HG03558 (cell line): ENCODE results near the gene BACH2.

Experiments used
- ATAC-seq: cut with Tn5 transposase; IDR thresholded peaks from one replicate; pipeline ENCODE4 v1.9.1; 2021; ENCODE audit warnings: moderate number of reproducible peaks; ENCODE audit not compliant: unreplicated experiment; ENCODE audit errors: extremely low read depth

BACH2 gene

GRCh38 chr6:90249034-90249433 lies 47.6 kb downstream of the BACH2 start:
- ATAC-seq: no peak

GRCh38 chr6:90247262-90247661 lies 49.4 kb downstream of the BACH2 start:
- ATAC-seq: no peak

GRCh38 chr6:90241229-90241880 lies 55.3 kb downstream of the BACH2 start:
- no peak for ATAC-seq

GRCh38 chr6:90238496-90239266 lies 58.0 kb downstream of the BACH2 start:
- no peak for ATAC-seq

GRCh38 chr6:90237350-90237990 lies 59.2 kb downstream of the BACH2 start:
- no peak for ATAC-seq

GRCh38 chr6:90233994-90234393 lies 62.6 kb downstream of the BACH2 start:
- no peak for ATAC-seq

- no peak for ATAC-seq
Measured at GRCh38 chr6:90233213-90233612, 63.4 kb downstream of the BACH2 start.

- ATAC-seq: no peak
Measured at GRCh38 chr6:90231798-90232197, 64.8 kb downstream of the BACH2 start.

- ATAC-seq: no peak
Measured at GRCh38 chr6:90231308-90231707, 65.3 kb downstream of the BACH2 start.

- no peak for ATAC-seq
Measured at GRCh38 chr6:90230548-90231215, 66.0 kb downstream of the BACH2 start.

- no peak for ATAC-seq
Measured at GRCh38 chr6:90229331-90230010, 67.2 kb downstream of the BACH2 start.

GRCh38 chr6:90227673-90228072 lies 69.0 kb downstream of the BACH2 start:
- no peak for ATAC-seq

GRCh38 chr6:90227213-90227612 lies 69.4 kb downstream of the BACH2 start:
- ATAC-seq: no peak

- no peak for ATAC-seq
Measured at GRCh38 chr6:90226257-90226656, 70.4 kb downstream of the BACH2 start.

GRCh38 chr6:90224196-90224595 lies 72.4 kb downstream of the BACH2 start:
- no peak for ATAC-seq

- no peak for ATAC-seq
Measured at GRCh38 chr6:90222724-90223198, 73.9 kb downstream of the BACH2 start.

GRCh38 chr6:90222008-90222407 lies 74.6 kb downstream of the BACH2 start:
- ATAC-seq: no peak

- ATAC-seq: no peak
Measured at GRCh38 chr6:90221403-90221802, 75.2 kb downstream of the BACH2 start.

- ATAC-seq: no peak
Measured at GRCh38 chr6:90220273-90220672, 76.4 kb downstream of the BACH2 start.
